H1 (cell line): ENCODE results near the gene AGPS. TPM values are rescaled to one million over a fixed set of nuclear protein-coding genes. Genes with fewer than 3 reads are reported as not detected.

ENCODE experiments used
- BCL11A ChIP-seq, 2 experiments: IDR thresholded peaks; one replicate each; pipeline ENCODE4 v1.6.1; 2011; ENCODE audit warnings: low read depth in 2 of 2, low read length in 2 of 2, mild to moderate bottlenecking in 2 of 2
- CBX5 ChIP-seq: fragments of 300-800, 300-1000 bp; sonication (generic); IDR thresholded peaks from 2 replicates; pipeline ENCODE4 v1.7.1; 2016; ENCODE audit warnings: antibody characterized with exemption, low read length, low read depth
- CHD7 ChIP-seq: fragments of 300-600 bp; sonication (generic); IDR thresholded peaks from 2 replicates; pipeline ENCODE4 v1.7.1; 2012; ENCODE audit warnings: low read length, moderate library complexity, mild to moderate bottlenecking, inconsistent platforms; ENCODE audit not compliant: insufficient replicate concordance
- GTF2F1 ChIP-seq: IDR thresholded peaks from 2 replicates; pipeline ENCODE4 v1.6.1; 2012; ENCODE audit warnings: low read depth, low read length, improper control_type of control experiment, borderline replicate concordance
- POLR2A ChIP-seq, 2 experiments: IDR thresholded peaks; 1 replicate in 1 of 2; 2 replicates in 1 of 2; pipeline ENCODE4 v1.6.1; 2011; ENCODE audit warnings: low read depth in 2 of 2, low read length in 2 of 2, mild to moderate bottlenecking in 2 of 2; ENCODE audit errors: control extremely low read depth in 1 of 2
- SP2 ChIP-seq: IDR thresholded peaks from 2 replicates; pipeline ENCODE4 v1.6.1; 2012; ENCODE audit warnings: mild to moderate bottlenecking, low read length, inconsistent platforms
- TAF1 ChIP-seq: IDR thresholded peaks from 2 replicates; pipeline ENCODE4 v1.6.1; 2011; ENCODE audit warnings: mild to moderate bottlenecking, low read depth, low read length
- polyA plus RNA-seq, 7 experiments: library from polyadenylated mRNA; depleted of rRNA in 3 of 7; stranded (reverse) in 5 of 7; unstranded in 2 of 7; fragments of >200 nt in 5 of 7; fragments of 200-250 nt in 2 of 7; gene quantifications; 1 replicate in 5 of 7; 2 replicates in 1 of 7; 4 replicates in 1 of 7; pipeline versions ENCODE4 v1.2.1 to v1.2.3, GENCODE V29; 2011 to 2013; ENCODE audit warnings: missing spikeins in 2 of 7, mixed read lengths in 2 of 7
- total RNA-seq: library from RNA; stranded (reverse); fragmentation: NEBNext Ultra II Directional; extraction: Animal tissue kit (Norgen Biotek cat#: 25700); gene quantifications from 2 replicates; pipeline ENCODE4 v1.2.1, GENCODE V29; 2021

Gene AGPS
- total and polyA plus RNA-seq, 2 of the 8 experiments (the other 6 are each of a cell fraction or from before 2014, with no cell fraction given), result 7.3 to 57.8 TPM

- TF ChIP-seq CHD7 (no peak), CBX5 (no peak), GTF2F1 (no peak), SP2 (no peak), POLR2A (IDR thresholded peaks at IDR 0.05; ENCODE audit: control extremely low read depth in 1 of 2, low read depth in 2 of 2, low read length in 2 of 2) (no peak), BCL11A (IDR thresholded peaks at IDR 0.05; ENCODE audit: low read depth in 2 of 2, low read length in 2 of 2) (no peak), TAF1 (no peak)
Observed at GRCh38 chr2:177559638-177560037, 167.1 kb downstream of the AGPS start (continued).
